Measurements from ENCODE around the gene ZNF692.
"Not testable (repeated sequence)": the region's sequence is repeated elsewhere in the genome, so short reads cannot be mapped to it uniquely, and the experiment has no call there.

ZNF692 gene

GRCh38 chr1:248882427-248882826 lies 23.5 kb upstream of the ZNF692 start:
- not testable (repeated sequence) for DNase-seq (ENCODE audit: low read depth in 3 of 3)

GRCh38 chr1:248881261-248881660 lies 22.4 kb upstream of the ZNF692 start:
- no peak for DNase-seq (ENCODE audit: low read depth in 3 of 3)

GRCh38 chr1:248873993-248874533 lies 15.2 kb upstream of the ZNF692 start:
- peak; percentile 79 to 80 (median 80) for DNase-seq (ENCODE audit: low read depth in 3 of 3)

- peak; percentile 86 to 96 (median 92) for DNase-seq (ENCODE audit: low read depth in 3 of 3)
Measured at GRCh38 chr1:248873409-248873992, 14.6 kb upstream of the ZNF692 start.

- DNase-seq (ENCODE audit: low read depth in 3 of 3): peak in 1 of 3 experiments; percentile 37
Measured at GRCh38 chr1:248872752-248873408, 14.0 kb upstream of the ZNF692 start.

- no peak for DNase-seq (ENCODE audit: low read depth in 3 of 3)
Measured at GRCh38 chr1:248871837-248872401, 13.0 kb upstream of the ZNF692 start.

DNA sequence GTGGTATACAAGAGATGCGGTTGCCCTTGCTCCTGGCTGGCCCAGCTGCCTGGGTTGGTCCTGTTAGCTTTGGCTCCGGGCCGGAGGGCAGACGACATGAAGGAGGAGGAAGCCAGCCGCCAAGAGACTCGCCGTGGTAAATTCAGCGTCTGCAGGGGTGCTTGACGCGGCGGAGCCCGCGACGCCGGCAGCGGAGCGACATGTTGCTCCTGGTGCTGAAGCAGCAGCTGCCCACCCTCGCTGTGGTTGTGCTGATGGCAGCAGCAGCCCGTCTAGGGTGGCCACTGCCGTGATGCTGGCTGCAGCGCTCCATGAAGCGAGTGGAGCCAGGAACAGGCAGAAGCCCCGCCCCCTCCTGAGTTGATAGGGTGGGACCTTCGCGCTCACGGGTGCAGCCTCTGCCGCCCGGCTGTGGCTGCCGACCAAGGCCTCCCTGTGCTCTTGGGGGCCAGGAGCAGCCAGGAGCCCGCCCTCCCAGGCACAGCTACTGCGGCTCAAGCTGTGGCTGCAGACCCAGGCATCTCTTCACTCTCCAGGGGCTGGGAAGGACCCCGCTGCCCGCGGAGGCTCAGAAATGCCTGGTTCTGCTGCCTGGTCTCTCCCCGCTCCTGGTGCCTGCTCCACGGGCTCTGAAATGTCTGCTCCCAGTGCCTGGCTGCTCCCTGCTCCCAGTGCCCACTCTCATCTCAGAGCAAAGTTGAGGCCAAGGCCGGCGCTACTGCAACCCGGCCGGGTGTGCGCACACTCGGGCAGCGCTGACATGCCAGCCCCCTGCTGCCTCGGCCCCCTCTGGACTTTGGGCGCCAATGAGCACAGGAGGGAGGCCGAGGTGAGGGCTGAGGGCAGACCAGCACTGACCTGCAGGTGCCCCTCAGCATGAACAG lies 4.4 kb upstream of the ZNF692 start:
- DNase-seq (ENCODE audit: low read depth in 3 of 3): peak; percentile 59 to 66 (median 66)

DNA sequence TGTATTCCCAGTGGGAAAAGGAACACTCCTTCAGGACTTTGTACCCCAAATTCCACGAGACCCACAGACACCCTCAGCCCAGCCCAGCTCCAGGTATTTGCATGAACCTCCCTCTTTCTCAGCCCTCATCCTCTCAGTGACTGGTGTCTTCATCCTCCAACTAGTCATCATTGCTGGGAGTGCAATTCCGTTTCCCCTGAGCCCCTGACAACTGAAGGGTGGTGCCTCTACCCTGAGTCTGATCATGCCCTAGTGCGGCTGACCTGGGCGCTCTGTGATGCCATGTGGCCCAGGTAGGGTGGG lies 3.8 kb upstream of the ZNF692 start:
- no peak for DNase-seq (ENCODE audit: low read depth in 3 of 3)

GRCh38 chr1:248861616-248862015 lies 2.7 kb upstream of the ZNF692 start:
- DNase-seq (ENCODE audit: low read depth in 3 of 3): no peak

- DNase-seq (ENCODE audit: low read depth in 3 of 3): no peak
Measured at GRCh38 chr1:248860007-248860406, 1.1 kb upstream of the ZNF692 start.

DNA sequence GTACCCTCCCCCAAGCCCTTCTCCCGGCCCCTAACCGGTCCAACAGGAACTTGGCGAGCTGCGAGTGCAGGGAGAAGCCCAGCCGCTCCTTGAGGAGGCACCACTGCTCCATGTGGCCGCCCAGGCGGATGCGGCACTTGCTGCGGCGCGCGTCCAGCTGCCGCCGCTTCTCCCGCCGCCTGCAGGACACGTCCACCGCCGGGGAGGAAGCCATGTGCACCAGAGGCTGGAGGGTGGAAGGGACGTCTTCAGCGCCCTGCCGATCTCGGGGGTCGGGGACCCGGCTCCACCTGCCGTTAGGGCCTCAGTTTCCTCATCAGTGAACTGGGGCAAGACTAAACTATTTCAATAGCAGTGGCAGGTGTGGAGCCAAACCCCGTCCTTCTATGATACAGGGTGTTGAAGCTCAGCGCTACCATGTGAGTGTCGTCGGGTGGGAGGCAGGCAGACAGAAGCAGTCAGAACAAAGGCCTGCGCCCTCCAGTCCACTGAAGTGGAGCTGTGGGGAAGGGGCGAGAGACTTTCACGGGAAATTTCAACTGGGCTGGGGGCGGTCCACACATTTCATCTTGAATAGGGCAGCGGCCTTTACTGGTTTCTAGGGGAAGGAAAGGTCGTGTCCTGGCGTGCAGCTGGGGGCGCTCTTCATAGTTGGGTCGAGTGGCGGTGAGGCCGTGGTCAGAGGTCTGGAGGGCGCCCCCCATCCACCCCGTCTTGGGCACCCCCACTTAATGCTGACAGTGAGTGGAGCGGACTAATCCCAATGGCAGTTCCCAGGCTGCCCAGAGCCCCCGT lies 592 bp downstream of the ZNF692 start:
- DNase-seq (ENCODE audit: low read depth in 3 of 3): peak in 1 of 3 experiments; percentile 32

DNA sequence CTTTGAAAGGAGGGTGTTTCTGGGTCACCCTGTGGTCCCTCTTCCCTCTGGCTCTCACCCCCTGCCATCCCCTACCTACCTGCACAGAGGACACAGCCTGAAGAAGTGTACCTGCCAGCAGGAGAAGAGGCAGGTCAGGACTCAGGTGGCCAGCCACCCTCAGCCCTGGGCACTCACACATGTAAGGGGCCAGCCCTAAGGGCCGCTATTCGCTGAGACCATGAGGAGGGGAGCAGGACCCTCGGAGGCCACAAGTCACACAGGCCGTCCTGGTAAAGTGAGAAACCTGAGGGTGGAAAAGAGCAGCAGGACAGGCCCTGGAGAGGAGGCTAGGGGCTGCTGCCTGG lies 1.2 kb downstream of the ZNF692 start:
- no peak for DNase-seq (ENCODE audit: low read depth in 3 of 3)

GRCh38 chr1:248857201-248857600 lies 1.7 kb downstream of the ZNF692 start:
- no peak for DNase-seq (ENCODE audit: low read depth in 3 of 3)

- no peak for DNase-seq (ENCODE audit: low read depth in 3 of 3)
Measured at GRCh38 chr1:248856176-248856575, 2.7 kb downstream of the ZNF692 start.

DNA sequence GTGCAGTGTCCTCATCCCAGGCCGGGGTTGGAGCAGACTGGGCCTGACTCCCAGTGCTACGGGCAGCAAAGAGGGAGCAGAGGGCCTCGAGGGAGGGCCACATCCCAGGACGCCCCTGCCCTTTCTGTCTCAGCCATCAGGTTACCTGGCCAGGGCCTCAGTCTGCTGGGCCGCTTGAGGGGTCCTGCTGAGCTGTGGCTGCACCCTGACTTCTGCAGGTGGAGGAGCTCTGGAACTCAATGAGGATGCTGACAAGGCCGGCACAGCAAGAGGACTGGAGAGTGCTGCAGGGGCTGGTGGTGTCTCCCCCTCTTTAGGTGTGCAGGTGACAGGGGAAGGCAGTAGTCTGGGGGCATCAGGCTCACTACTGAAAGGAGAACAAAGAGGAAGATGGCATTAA lies 3.3 kb downstream of the ZNF692 start:
- no peak for DNase-seq (ENCODE audit: low read depth in 3 of 3)

DNA sequence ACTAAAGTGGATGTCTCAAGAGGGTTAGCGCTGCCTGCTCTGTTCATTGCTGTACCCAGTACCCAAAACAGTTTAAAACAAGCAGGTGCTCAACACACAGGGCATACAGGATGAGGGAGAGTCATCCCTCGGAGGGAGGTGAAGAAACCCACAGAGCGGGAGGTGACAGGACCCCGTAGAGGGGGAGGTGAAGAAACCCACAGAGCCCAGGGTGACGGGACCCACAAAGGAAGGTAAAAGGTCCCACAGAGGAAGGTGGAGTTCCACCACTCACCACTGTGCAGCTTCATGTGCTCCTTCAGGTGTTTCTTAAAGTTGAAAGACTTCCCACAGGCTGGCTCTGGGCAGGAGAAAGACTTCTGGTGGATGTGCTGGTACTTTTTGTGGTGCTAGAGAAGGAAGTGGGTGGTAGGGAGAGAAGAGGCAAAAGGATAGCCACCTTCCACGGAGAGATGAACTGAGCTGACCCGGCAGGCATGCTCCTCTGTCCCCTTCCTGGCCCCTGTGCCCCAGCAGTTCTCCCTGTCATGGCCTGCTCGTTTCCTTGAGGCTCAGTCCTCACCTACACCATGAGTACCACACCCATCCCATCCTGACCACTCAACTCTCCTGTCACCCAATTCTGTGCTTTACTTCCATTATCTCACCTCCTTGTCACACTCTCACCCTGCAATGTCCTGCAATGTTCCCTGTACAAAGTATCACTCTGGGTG lies 5.1 kb downstream of the ZNF692 start:
- no peak for DNase-seq (ENCODE audit: low read depth in 3 of 3)

- DNase-seq (ENCODE audit: low read depth in 3 of 3): no peak
Measured at GRCh38 chr1:248852481-248853405, 6.1 kb downstream of the ZNF692 start.

DNA sequence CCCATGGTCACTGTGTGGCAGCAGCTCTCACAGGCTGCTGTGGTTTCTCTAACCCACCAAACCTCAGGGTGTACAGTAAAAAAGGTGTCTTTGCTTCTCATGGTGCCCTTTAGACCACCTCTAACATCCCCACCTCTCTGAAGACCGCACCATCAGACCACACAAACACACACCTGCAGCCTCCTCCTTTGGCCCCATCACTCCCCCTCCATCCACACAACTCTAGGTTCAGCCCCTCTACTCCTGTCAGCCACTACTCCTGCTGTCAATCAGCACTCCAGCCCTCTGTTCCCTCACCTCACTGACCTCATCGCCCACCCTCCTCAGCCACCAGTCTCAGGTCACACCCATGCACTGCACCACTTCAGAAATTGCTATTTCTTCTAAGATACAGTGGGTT lies 7.5 kb downstream of the ZNF692 start:
- no peak for DNase-seq (ENCODE audit: low read depth in 3 of 3)

- no peak for DNase-seq (ENCODE audit: low read depth in 3 of 3)
Measured at GRCh38 chr1:248850536-248851251, 8.2 kb downstream of the ZNF692 start.

Data from stimulated activated CD4-positive, alpha-beta T cell treated with anti-CD3 and anti-CD28 coated beads, TNF-alpha, amount 100 ng/mL, for 4 hours (primary cell).